GM18909 (cell line): ENCODE measurements around the gene VPS51.

Source experiments
- ATAC-seq: cut with Tn5 transposase; IDR thresholded peaks from one replicate; pipeline ENCODE4 v1.9.1; 2021; ENCODE audit warnings: mild to moderate bottlenecking; ENCODE audit not compliant: unreplicated experiment, poor library complexity

Gene VPS51

DNA sequence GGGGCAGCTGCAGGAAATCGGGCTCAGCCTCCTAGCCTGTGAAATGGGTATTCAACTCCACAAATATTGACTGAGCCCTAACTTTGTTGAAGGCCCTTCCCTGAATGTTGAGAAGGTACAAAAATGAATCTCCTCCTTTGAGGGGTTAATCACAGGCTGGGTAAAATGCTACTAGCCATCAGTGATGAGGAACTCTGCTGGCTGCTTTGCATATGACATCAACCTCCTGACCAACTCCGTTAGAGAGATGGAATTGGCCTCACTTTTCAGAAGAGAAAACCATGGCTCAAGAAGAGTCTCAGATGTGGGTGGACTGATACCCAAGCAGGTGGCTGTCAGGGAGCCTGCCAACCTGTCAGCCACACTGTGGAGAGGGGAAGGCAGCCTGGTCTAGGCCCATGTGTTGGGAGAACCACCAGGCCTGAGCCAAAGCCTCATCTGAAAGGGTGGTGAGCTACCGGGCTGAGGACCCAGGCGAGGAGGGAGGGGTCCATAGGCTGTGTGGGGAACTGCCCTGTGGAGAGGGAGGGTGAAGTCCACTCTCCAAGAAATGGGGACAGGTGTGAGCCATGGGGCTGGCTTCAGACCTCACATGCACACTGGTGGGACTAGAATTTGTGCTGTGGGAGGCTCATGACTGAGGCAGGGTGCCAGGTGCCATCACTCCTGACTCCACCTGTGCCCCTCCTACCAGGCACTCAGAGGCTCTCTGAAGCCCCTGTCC, 23.9 kb upstream of the VPS51 start:
- no peak for ATAC-seq

DNA sequence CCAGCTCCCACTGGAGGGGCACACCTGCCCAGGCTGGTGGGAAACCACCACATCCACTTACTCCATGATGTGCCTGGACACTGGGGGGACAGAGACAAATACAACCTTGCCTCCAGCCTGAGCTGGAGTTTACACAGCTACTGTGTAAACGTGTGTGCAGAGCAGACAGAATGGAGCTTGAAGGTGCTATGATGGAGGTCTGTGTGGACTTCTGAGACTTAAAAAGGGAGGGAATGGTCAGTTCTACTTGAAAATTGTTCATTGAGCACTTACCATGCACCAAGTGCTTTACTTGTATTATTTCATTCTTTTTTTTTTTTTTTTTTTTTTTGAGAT, 23.4 kb upstream of the VPS51 start:
- ATAC-seq: no peak

DNA sequence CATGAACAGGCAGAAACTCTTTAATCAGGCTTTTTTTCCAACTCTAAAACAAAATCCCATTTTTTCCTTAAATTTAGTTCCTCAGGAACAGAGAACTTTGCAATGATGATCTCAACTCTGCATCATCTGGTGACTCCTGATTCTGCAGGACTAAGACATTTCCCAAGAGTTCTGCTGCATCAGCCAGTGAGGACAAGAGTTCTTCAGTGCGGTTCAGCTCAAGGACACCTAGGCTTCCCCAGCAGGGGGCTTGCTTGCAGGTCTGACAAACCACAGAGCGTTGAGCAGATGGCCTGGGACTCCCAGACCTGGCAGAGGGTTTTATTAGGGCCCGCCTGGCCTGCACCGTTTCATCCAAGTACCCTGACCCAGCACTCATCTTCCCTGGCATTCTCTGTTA, 18.6 kb upstream of the VPS51 start:
- no peak for ATAC-seq

DNA sequence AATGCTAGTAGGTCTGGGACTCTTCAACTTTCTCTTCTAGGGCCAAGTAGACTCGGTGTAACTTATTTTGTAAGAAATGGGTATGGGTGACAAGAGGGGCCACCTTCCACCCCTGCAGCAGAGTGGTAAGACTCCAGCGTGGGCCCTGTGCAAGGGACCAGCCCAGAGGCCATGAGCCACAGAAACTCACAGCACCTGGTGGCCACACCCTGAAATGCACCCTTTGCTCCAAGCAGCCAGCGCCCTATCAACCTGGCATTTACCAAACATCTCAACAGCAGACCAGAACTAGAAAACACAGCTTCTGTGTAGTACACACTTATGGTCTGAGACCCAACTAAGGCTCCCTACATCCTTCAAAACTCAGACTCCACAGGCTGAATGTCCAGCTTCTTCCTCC, 17.9 kb upstream of the VPS51 start:
- ATAC-seq: no peak

DNA sequence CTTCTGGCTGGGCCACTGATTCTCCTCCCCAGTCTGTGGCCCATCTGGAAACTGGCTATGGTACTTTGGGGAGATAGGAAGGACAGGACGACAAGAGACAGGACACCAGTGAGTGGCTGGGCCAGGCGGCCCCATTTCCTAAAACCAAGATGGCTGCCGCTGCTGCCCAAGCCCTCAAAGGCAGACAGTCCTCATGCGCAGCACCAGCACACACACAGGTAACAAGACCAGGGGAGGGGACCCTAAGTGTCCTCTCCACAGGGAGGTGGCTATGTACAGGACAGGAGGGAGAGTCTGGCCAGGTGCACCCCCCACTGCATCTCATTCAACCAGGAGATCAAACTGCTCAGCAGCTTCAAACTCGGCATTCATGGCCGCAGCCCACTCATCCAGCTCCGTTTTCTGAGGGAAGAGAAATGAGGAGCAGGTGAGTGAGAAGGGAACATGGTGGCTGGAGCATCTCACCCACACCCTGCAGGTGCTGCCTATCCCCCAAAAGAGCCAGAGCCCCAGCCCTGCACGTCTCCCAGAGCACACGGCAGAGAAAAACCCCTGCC, 17.1 kb upstream of the VPS51 start:
- no peak for ATAC-seq

DNA sequence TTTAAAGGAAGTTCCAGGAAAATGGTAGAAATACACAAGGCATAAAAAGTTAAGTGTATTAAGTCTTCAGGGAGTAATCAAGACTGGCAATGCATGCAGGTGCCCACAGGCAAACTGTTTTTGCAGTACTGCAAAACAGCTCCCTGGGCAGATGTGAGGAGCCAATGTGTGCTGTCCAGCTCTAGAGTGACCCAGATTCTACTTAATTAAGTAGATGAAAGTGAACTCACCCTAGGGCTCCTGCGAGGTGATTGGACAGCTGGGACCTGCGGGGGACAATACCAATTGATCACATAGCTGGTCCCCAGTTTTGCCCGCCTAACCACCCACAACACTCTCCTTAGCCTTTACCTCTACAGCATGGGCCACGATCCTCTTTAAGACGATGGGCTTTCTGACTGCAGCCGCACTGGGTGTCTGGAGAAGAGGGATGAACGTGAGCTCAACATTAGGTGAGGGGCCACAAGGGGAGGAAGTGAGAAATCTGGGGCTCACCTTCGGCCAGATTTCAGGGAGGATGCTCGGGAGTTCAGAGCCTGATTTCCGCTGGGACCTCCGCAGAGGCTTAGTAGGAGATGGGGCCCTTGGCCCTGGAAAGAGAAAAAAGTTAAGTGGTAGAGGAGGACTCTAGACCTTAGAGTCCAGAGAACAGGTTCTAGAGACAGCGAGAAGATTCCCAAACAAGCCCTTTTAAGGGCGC, 12.7 kb upstream of the VPS51 start:
- peak; percentile 14 for ATAC-seq

DNA sequence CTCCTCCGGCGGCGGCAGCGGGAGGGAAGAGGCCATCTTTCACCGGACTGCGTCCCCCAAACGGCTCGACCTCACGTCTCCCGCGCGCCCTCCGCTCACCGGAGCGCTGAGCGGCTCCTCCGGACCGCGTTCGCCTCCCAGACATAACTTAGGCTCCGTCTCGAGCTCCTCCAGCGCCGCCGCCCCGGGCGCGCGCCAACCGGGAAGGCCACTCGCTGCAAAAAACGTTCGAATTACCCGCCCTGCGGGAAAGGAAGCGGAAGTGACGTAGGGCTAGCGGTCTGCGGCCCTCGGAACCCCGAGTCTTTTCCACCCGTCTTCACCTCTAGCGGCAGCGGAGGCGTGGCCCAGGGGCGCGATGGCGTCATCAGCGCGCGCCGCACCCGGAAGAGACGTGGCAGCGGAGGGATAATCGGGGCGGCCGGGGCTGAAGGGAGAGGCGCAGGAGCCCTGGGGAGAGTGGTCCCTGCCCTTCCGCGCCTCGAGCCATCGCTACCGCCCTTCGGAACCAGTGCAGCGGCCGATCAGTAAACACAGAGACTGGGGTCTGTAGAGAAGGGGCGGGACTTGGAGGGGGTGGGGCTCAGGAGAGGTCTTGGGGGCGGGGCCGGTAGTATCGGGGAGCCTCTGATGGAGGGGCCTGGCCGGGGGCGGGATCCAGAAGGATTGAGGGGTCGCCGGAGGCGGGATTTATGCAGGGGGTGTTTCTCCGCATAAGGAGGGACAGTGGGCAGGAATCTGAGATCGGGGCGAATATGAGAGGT, 12.0 kb upstream of the VPS51 start, which contains the start of the genes CDCA5 and ZFPL1:
CDCA5 (minus strand) TSS at position 207 of the 764 bp plus-strand sequence; CDS start at position 145, 62 bp downstream.
ZFPL1 (plus strand) TSS at position 389 of the 764 bp plus-strand sequence. CDS start 477 bp downstream, outside the sequence.
- peak; percentile 76 for ATAC-seq

DNA sequence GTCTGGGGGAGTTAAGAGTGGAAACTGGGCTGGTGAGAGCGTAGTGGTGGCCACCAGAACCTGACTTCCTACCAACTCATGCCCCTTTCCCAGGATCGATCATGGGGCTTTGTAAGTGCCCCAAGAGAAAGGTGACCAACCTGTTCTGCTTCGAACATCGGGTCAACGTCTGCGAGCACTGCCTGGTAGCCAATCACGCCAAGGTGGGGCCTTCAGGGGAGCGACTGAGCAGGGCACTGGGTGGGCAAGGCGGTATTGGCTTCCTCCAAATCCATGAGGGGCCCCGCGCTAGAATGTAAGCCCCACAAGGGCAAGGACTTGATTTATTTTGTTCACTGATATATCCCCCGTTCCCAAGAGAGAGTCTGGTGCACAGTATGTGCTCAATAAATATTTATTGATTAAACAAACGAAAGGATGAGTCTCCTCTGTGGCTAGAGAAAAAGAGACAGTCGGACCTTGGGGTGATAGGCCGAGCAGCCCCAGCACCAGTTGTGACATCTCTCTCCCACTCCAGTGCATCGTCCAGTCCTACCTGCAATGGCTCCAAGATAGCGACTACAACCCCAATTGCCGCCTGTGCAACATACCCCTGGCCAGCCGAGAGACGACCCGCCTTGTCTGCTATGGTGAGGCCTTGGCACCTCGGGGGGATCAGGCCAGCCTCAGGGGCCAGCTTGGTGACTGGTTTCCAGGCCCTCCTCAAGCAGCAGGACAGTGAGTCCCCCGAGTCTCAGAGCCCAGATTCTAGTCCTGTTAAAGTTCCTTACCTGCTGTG, 11.2 kb upstream of the VPS51 start:
- ATAC-seq: no peak

DNA sequence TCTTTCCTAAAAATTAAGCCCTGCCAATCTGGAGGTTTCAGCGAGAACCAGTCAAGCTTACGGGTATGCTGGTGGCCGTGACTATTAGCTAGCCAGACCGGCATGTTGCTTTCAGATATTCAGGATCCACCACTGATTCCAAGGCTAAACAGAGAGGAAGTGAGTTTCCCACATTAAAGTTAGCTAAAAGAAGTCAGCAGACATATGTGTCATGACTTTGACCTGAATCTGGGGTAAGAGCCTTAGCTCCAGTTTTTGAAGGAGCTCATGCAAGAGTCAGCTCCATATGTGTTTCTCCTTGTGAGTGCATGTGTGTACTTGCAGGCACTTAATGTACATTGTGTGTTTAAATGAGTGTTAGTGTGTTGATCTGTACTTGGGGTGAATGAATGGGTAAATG, 10.6 kb upstream of the VPS51 start:
- ATAC-seq: no peak

DNA sequence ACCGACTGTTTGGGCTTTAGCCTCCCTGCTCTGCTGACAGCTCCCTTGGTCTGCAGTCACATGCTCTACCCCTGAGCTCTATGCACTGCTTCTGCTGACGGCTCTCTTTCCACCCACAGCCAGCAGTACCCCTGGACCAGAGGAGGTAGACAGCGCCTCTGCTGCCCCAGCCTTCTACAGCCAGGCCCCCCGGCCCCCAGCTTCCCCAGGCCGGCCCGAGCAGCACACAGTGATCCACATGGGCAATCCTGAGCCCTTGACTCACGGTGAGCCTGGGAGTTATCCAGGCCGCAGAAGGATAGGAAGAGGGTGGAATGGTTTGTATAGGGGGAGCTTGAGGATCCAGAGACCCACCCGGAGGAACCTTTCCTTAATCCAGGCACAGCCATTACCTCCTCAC, 9.2 kb upstream of the VPS51 start:
- ATAC-seq: no peak

DNA sequence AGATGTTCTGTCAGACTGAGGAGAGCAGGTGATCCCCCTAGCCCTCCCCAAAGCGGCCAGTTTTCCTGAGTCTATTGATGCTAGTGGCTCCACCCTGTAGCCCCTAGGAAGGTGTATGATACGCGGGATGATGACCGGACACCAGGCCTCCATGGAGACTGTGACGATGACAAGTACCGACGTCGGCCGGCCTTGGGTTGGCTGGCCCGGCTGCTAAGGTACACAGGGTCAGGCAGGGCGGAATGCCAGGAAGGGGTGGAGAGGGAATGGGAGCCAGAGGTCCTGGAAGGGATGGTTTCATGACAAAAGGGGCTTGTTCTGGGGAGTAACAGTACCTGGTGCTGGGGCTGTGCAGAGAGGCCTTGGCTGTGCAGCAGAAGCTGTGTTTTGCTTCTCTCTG, 8.8 kb upstream of the VPS51 start:
- no peak for ATAC-seq

DNA sequence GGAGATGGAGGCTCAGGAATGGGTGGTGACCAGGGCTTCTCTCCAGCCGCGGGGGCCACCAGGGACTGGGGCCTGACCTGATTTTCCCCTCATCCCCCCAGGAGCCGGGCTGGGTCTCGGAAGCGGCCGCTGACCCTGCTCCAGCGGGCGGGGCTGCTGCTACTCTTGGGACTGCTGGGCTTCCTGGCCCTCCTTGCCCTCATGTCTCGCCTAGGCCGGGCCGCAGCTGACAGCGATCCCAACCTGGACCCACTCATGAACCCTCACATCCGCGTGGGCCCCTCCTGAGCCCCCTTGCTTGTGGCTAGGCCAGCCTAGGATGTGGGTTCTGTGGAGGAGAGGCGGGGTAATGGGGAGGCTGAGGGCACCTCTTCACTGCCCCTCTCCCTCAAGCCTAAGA, 8.2 kb upstream of the VPS51 start:
- no peak for ATAC-seq

DNA sequence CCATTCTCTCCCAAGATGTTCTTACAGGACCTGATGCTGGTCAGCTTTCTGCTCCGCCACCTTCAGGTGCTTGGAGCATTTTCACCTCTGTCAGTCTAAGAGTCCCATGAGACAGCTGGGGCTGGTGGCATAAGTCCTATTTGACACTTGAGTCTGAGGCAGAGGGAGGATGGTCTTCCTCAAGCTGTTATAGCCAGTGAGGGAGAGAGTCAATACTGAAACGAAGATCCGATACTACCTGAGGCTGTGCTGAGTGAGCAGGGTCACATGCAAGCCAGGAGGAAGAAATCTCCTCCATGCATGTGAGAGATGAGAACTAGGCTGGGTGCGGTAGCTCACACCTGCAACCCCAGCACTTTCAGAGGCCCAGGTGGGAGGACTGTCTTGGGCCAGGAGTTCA, 6.4 kb upstream of the VPS51 start:
- no peak for ATAC-seq

DNA sequence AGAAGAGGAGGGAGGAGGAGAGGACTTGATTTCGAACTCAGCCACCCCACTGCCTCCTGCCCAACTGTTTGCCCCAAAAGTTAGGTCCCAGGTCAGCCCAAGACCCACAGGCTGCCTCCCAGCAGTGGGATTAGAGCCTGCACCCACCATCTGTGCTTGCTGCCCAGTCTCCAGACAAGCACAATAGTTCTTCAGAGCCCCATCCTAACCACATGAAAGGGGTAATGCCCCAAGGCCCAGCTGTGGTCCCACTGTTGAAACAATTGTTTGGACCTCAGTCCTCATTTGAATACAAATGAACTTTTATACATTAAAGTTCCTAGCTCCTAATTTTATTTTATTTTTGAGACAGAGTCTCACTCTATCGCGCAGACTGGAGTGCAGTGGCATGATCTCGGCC, 5.4 kb upstream of the VPS51 start:
- ATAC-seq: no peak

DNA sequence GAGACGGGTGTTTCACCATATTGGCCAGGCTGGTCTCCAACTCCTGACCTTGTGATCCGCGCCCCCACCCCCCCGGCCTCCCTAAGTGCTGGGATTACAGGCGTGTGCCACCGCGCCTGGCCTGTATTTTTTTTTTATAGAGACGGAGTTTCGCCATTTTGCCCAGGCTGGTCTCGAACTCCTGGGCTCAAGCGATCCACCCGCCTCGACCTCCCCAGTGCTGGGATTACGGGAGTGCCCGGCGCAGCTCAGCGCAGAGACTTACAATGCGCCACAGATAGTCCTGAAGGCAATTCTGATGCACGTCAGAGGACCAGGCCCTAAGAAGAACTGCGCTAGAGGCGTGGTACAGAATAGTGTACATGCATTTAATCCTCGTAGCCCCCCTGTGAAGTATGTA, 587 bp upstream of the VPS51 start:
- ATAC-seq: no peak

DNA sequence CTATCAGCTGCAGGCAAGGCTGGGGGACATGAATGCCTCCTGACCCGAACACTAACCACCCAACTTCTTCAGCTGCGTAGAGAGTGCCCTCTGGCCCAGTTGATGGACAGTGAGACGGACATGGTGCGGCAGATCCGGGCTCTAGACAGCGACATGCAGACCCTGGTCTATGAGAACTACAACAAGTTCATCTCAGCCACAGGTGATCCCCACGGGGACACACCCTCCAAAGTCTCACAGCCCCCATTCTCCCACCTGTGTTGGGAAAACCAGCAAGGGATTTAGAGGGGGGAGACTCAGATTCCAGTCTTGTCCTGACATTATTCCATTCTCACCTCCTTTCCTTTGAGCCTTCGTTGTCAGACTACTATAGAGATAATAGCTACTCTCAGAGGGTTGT, 912 bp downstream of the VPS51 start:
- no peak for ATAC-seq

DNA sequence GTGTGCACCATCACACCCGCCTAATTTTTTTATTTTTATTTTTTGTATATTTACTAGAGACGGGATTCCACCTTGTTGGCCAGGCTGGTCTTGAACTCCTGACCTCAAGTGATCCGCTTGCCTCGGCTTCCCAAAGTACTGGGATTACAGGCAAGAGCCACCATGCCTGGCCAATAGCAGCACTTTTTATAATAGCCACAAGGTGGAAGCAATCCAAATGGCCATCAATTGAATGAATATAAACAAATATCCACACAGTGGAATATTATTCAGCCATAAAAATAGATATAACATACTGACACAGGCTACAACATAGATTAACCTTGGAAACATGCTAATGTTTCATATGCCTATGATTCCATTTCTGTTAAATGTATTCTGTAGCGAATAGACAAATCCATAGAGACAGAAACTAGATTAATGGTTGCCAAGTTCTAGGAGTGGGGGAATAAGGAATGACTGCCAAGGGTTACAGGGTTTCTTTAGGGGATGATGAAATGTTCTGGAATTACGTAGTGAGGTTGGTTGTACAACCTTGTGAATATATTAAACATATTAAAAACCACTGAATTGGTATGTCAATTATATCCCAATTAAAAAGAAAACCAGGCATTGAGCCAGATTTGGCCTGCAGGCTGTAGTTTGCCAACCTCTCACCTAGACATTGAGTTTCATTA, 4.8 kb downstream of the VPS51 start:
- ATAC-seq: no peak

DNA sequence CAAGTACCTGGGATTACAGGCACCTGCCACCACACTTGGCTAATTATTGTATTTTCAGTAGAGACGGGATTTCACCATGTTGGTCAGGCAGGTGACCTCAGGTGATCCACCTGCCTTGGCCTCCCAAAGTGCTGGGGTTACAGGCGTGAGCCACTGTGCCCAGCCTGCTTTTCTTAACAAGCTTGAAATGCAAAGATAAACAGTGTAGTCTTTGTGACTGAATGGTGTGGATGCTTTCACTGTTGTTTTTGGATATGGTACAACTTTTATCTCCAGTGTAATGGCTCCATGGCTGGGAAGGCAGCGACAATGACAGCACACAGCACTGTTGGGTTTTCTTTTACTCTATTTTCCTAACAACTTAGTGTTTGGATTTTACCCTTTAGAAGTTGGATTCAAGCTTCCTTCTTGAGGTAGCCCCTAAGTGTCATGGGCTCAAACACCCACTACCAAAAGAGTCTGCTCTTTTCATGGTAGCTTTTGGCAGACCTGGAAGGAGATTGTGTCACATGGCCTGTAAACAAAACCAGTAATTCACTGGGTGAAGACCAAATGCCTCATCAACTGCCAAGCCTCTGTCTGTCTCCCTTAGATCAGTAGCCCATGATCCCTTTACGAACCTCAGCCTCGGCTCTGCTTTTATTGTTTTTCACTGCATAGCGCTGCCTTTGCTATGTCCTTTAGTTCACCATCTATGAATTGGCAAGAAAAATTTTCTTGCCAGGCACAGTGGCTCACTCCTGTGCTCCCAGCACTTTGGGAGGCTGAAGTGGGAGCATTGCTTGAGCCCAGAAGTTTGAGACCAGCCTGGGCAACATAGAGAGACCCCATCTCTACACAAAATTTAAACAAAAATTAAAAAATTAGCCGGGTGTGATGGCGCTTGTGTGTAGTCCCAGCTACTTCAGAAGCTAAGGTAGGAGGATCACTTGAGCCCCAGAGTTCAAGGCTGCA, 6.4 kb downstream of the VPS51 start:
- no peak for ATAC-seq

DNA sequence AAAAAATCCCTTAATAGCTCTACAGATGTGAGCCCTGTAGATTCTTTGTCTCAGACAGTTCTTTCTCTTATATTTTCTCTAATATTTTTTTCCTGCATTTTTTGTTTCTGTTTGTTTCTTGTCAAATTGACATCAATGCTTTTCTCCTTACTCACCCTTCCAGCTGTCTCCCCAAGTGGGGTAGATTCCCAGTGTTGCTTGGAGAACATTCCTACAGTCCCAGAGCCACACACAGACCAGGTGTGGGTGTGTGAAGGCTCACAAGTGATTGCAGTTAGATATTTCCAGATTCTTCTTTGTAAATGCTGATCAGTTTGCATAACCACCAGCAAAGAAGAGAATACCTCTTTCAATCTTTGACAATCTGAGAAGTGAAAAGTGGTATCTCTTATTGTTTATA, 7.5 kb downstream of the VPS51 start:
- ATAC-seq: no peak
